Epidermal melanocyte (primary cell): Measurements from ENCODE around the gene SLX4.
A peak's percentile ranks its signal among the peaks of the same experiment; 100 is the strongest.

Experiments
- DNase-seq: peaks from one replicate; pipeline ENCODE4 v3.0.0; 2011; ENCODE audit warnings: low spot score; ENCODE audit not compliant: insufficient read length

Gene SLX4

GRCh38 chr16:3601614-3602319 is 9.6 kb downstream of the SLX4 start:
- peak; percentile 2 for DNase-seq

- peak; percentile 4 for DNase-seq
Measured at GRCh38 chr16:3599922-3600321, 11.5 kb downstream of the SLX4 start.

DNA sequence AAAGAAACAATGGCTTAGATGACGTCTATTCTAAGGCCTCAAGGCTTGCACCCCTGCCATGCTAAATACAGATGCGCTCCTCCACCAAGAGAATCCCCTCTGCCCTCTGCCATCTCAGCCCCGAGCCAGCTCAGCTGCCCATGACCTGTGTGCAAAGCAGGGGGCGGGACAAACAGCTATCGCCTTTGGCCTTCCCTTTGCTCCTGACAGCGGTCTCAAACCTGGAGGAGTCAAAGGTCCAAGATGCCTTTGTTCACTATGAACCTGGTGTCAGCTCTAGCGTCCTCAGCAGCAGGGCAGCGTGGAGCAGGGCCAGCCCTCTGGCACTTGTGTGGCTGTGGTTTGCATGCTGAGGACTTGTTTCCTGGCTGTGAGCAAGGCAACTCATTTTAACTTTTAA is 12.3 kb downstream of the SLX4 start:
- DNase-seq: no peak

DNA sequence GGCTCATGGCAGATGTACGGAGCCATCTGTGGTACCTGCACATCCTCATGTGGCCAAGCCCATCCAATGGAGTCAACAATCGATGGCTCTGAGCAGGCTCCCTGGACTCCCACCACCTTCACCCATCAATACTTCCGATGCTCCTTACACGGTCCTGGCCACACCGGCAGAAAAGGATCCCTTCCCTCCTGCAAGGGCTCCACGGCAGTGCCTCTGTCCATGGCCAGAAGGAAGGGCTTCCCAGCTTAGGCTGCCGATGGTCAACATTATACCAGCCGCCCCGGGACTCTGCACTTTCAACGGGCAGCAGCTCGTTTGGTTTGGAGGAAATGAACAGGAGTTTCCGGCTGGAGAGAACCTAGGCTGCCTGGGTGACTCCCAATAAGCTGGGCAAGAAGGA is 13.2 kb downstream of the SLX4 start:
- DNase-seq: no peak

- peak; percentile 6 for DNase-seq
Measured at GRCh38 chr16:3597676-3598075, 13.7 kb downstream of the SLX4 start.

DNA sequence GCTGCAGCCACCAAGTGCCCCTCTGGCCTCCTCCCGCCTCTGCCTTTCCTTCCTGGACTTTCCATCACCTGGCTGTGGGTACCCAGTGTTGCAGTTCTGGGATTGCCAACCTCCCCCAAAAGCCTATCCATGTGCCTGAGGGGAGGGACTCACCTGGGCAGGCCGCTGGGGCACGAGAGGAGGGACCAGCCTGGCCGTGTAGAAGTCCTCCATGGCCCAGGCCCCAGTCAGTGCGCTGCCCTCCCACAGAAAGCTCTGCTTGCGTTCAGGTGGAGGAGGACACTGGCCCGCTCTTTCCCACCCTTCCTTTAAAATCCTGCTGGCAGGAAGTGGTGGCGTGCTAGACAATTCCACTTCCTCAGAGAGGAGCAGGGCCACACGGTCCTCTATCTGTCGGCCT is 14.2 kb downstream of the SLX4 start:
- peak; percentile 9 for DNase-seq

- DNase-seq: peak; percentile 18
Measured at GRCh38 chr16:3596101-3596861, 15.1 kb downstream of the SLX4 start.

DNA sequence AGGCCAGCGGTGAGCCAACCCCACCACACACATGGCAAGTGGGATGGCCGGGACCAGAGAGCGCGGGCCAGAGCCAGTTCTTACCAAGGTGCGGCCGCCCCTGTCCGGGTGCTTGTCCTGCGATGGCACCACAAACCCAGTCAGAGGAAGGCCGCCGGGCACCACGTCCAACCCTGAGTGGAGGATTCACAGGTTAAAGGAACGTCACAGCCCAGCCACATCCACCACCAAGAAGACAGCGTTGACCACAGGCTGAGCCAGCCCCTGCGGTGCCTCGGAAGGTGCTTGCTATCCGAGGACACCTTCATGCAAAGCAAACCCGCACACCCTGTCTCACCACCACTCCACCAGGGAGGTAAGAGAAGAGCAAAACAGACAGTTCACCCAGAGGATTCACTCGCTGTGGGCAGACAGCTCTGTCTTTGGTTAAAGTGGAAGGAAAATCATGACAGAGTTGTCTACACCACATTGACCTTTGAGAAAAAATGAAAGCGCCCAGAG is 15.8 kb downstream of the SLX4 start:
- no peak for DNase-seq

GRCh38 chr16:3595110-3595486 is 16.3 kb downstream of the SLX4 start:
- DNase-seq: peak; percentile 5

DNA sequence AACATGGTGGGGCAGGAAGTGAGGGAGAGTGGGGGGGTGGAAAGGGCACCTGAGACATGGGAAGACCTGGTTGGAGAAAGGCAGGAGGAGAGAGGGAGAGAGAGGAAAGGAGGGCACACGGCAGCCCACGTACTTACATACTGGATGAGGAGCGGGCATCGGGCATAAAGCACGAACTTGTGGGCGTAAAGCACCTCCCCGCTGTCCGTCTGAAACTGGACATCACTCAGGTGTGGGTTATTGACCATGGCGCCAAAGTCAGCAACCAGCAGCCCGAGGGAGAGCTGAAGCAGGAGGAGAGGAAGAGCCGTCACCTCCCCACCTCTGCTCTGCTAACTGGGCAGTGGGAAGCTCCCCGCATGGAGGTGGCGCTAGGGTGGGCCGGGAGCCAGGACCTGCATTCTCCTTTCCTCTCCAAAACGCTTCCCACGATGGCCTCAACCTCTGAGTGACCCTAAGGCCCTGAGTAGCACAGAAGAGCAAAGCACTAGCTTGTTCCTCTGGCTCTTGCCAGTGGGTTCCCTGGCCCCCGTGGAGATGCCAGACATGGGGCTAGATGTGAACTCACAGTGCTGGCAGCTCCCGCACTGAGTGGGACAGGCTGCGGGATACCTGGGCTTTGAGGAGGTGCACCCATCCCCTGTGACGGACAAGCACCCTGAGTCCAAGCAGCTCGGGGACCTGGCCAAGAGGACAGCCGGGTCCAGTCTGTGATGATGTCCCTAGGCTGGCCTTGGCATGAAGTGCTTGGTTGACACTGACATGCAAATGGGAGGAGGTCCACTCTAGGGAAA is 16.9 kb downstream of the SLX4 start:
- peak; percentile 9 for DNase-seq

- DNase-seq: peak; percentile 11
Measured at GRCh38 chr16:3592559-3592958, 18.8 kb downstream of the SLX4 start.

- peak; percentile 1 for DNase-seq
Measured at GRCh38 chr16:3591991-3592390, 19.4 kb downstream of the SLX4 start.

DNA sequence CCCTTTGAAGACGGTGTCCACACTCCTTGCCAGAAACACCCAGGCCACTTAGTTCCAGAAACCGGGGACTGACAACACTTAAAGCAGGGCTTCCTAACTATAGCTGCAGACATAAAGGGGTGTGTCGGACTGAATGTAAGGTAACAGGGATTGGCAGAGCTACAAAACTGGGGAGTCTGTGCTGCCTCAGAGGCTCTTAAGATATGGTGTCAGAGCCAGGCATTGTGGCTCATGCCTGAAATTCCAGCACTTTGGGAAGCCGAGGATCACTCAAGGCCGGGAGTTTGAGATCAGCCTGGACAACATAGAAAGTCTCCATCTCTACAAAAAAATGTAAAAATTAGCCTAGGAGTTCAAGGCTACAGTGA is 20.0 kb downstream of the SLX4 start:
- no peak for DNase-seq

GRCh38 chr16:3590736-3591435 is 20.5 kb downstream of the SLX4 start:
- DNase-seq: no peak

GRCh38 chr16:3589991-3590701 is 21.3 kb downstream of the SLX4 start:
- DNase-seq: no peak

DNA sequence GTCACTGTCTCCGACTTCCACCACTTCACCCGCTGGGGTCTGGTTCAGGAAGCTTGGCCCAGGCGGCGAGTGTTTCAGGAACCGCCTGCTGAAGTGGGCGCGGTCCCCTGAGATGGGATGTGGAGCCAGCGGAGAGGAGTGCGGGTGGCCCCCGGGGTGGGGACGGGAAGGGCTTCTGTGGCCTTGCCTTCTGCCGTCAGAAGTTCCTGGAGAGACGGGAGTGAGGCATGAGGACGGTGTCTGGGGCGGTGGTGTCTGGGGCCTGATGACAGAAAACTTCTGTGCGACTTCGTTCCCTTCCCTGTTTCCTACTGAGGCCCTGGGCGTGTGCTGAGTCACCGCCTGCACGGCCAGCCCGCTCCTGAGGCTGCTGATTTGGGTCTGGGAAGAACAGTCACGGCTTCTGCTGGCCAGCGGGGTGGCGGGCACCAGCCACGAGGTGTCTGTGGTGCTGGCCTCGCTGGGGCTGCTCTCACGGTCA is 21.9 kb downstream of the SLX4 start:
- DNase-seq: no peak

- DNase-seq: no peak
Measured at GRCh38 chr16:3589001-3589400, 22.4 kb downstream of the SLX4 start.

- no peak for DNase-seq
Measured at GRCh38 chr16:3587547-3588110, 23.8 kb downstream of the SLX4 start.

- no peak for DNase-seq
Measured at GRCh38 chr16:3584412-3584811, 27.0 kb downstream of the SLX4 start.

GRCh38 chr16:3583303-3584038 is 27.9 kb downstream of the SLX4 start:
- DNase-seq: no peak
